GM19043 (cell line): Measurements from ENCODE around the gene SOX6.

Experiments
- ATAC-seq: cut with Tn5 transposase; IDR thresholded peaks from one replicate; pipeline ENCODE4 v1.9.1; 2021; ENCODE audit warnings: low read depth; ENCODE audit not compliant: unreplicated experiment

The SOX6 gene

GRCh38 chr11:16279524-16279923, 76.8 kb downstream of the SOX6 start:
- no peak for ATAC-seq

DNA sequence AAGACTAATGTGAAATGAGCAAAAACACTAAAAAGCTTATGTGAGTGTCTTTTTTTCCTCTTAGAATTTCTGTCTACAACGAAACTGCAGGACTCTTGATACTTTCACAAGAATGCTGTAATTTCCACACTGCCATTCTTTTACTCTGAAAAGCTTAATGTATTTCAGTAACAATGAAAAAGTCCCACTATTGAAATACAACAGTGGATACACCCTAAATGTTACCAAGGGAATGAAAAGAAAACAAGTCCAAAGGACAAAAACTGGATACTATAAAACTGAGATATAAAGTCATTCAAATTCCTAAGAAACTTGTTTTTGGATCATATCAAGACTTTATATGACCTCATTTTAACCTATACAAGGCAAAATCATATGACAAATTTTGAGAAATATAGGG, 77.4 kb downstream of the SOX6 start:
- no peak for ATAC-seq

- no peak for ATAC-seq
Measured at GRCh38 chr11:16278273-16278672, 78.1 kb downstream of the SOX6 start.

DNA sequence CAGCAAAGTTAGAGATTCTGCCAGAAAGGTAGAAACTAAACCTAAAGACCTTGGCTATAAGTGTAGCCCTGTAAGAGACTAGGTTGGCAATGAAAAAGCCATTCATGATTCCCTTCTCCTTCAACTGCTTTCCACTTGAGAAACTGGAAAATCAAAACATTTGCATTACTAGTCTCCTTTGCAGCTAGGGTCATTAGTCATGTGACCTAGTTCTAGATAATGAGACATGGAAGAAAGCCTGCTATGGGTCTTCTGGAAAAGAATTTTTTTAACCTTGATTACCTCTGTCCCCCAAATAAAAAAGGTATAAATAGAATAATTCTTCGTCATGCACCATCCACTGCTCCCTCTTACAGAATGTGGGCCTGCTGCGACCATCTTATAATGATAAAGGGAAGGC, 80.1 kb downstream of the SOX6 start:
- no peak for ATAC-seq

DNA sequence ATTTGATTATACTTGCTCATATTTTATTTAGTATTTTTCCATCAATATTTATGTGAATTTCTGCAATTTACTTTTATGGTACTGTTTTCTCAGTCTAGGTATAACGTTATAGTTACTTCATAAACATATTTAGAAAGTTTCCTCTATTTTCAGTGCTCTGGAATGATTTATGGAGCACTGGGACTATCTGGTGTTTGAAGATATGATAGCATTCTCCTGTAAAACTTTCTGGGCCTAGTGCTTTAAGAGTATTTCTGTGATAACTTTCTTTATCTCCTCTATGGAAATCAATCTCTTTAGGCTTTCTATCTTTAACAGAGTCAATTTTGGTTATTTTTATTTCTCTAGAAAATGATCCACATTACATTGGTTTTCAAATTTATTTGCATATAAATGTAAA, 85.1 kb downstream of the SOX6 start:
- no peak for ATAC-seq

- no peak for ATAC-seq
Measured at GRCh38 chr11:16266021-16266420, 90.3 kb downstream of the SOX6 start.

DNA sequence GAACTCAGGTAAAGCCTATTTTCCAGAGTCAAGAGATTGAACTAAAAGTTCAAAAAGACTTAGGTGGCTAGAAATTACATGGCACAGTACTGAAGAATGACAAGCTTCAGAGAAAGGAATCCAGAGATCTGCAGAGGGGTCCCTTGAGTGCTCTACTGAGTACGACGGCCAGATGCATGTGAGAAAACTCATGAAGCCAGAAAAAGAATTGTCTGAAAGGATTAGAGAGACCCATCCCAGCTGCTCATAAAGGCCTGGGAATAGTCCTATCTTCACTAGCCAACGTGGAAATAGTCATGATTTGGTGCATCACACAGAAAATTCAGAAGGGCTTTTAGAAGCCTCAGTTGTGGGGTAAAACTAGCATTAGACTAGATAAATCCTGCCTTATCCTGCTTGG, 91.3 kb downstream of the SOX6 start:
- ATAC-seq = no peak

GRCh38 chr11:16262645-16262955, 93.7 kb downstream of the SOX6 start:
- no peak for ATAC-seq

- peak; percentile 94 for ATAC-seq
Measured at GRCh38 chr11:16261836-16262644, 94.3 kb downstream of the SOX6 start.

- no peak for ATAC-seq
Measured at GRCh38 chr11:16252373-16252772, 104.0 kb downstream of the SOX6 start.

DNA sequence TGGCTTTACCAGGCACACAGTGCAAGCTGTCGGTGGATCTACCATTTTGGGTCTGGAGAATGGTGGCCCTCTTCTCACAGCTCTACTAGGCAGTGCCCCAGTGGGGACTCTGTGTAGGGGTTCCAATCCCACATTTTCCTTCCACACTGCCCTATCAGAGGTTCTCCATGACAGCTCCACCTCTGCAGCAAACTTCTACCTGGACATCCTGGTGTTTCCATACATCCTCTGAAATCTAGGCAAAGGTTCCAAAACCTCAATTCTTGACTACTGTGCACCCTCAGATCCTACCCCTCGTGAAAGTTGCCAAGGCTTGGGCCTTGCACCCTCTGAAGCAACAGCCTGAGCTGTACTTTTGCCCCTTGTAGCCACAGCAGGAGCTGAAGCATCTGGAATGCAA, 108.1 kb downstream of the SOX6 start:
- no peak for ATAC-seq

DNA sequence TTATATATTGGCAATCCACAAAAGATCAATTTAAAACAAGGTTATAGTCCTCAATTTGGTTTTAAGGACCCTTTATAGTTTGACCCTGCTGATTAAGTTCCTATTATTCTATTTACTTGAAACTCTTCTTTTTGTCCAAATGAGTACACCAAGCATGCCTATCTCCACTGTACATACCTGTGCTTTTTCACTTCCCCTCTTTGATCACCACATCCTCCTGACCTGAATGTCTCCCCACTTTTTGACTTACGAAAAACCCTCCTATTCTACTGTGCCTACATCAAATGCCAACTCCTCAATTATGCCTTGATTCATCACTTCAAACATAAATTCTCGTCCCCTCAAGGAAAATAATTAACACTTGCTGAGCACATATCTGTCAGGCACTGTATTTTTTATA, 113.5 kb downstream of the SOX6 start:
- ATAC-seq = peak; percentile 85

DNA sequence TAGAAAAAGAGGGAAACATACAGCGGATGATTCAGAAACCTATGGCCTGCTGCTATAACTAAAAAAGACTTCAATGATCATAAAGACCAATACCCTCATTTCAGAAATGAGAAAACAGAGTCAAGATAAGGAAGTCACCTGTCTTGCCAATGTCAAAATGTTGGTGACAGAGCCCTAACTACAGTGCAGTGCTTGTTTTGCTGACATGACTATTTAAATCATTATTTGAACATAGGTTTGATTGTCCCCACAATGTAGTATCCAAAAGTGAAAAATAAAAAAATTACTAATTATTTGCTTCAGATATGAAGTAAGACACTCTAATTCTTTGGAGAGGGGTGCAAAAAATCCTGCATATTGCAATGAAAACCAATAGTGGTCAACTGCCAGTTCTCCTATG, 115.7 kb downstream of the SOX6 start:
- no peak for ATAC-seq

- no peak for ATAC-seq
Measured at GRCh38 chr11:16239141-16240105, 116.9 kb downstream of the SOX6 start.

DNA sequence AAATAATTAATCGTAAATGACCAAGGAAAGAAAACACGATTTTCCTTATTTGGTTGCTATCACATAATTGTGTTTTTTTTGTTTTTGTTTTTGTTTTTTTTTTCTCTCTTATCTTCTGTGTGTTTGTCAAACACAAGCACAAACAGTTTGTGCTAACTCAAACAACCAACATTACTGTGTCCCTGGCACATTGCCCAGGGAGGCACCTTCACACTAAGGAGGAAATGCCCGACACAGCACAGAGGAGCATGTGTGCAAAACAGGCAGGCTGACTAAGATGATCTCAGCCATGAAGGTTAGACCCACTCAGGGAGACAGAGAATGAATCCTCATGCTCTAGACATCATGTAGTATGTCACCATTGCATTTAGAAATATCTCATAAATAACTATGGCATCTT, 130.1 kb downstream of the SOX6 start:
- ATAC-seq = no peak

- no peak for ATAC-seq
Measured at GRCh38 chr11:16225623-16226022, 130.7 kb downstream of the SOX6 start.

DNA sequence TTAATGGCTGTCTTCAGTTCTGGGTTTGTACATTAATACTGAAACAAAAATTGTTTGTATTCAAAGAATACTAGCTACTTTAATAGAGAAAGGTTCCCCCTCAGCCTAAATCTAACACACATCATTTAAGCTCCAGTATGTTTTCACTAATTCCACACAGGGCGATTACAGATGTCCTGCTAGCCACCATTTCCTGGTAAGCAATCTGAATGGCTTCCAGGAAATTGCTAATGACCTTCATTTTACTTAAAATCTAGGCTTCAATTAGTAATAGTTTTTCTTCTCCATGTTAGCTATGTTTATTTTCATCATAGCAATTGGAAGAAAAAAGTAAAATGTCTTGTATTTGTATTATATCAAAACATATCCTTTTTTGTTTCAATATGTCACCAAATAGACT, 132.8 kb downstream of the SOX6 start:
- no peak for ATAC-seq

DNA sequence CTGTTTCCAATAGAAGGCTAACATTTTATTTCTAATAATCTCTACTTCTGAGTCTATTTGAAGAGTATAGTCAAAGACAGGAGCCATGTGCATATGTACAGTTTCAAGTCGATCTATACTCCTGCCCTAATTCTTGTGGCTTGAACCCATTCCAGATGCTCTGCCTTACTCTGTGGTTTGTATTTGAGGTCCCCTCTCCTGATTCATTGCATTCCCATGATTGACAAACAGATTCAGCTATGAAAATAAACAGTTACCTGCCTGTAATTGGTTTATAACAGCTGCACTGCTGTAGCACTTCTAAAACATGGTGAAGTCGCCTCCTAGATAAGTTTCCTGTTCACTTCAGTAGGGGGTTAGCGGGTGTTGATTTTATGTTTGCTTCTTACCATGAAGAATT, 138.7 kb downstream of the SOX6 start:
- ATAC-seq = no peak

- ATAC-seq = no peak
Measured at GRCh38 chr11:16216831-16217230, 139.5 kb downstream of the SOX6 start.

DNA sequence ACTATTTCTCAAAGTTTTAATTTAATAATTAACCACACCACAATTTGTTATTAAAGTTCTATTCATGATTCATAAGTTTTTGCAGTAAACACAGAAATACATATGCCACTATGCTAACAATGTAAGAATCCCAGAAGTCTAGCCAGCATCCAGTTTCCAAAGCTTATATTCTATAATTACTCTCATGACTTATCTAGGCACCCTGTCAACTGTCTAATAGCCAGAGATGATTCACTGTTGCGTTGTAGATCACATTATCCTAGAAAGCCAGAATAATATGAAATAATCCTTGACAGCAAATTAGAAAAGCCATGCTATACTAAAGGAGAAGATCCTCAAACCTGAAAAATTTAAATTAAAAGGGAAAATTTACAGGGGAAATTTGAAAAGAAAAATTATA, 141.0 kb downstream of the SOX6 start:
- ATAC-seq = no peak

- ATAC-seq = no peak
Measured at GRCh38 chr11:16211407-16211806, 144.9 kb downstream of the SOX6 start.

- ATAC-seq = no peak
Measured at GRCh38 chr11:16204261-16204660, 152.1 kb downstream of the SOX6 start.
